GM23338 (cell line): ENCODE measurements around the gene MRM2. TPM values are rescaled to one million over a fixed set of nuclear protein-coding genes. Genes with fewer than 3 reads are reported as not detected.

Source experiments
- ATAC-seq: fragments of 200-7000 bp; cut with Tn5 transposase; 3 replicates; pipeline ENCODE4 v1.9.1; 2020
- DNase-seq: peaks from one replicate; pipeline ENCODE4 v3.0.0-alpha.2; 2015; ENCODE audit warnings: low spot score
- H2AFZ ChIP-seq: fragments of 200-600 bp; sonication (generic); 2 replicates; pipeline ENCODE4 v1.8.0; 2016; ENCODE audit warnings: antibody characterized with exemption, mild to moderate bottlenecking, moderate library complexity
- H3F3A ChIP-seq: fragments of 200-600 bp; sonication (generic); replicated peaks from 2 replicates; pipeline ENCODE4 v1.8.0; 2017; ENCODE audit warnings: antibody characterized with exemption, mixed run types, low read depth
- H3K27ac ChIP-seq: fragments of 200-600 bp; sonication (generic); 2 replicates; pipeline ENCODE4 v1.6.1; 2016; ENCODE audit warnings: low read depth
- H3K27me3 ChIP-seq: fragments of 200-600 bp; sonication (generic); 2 replicates; pipeline ENCODE4 v1.8.0; 2016; ENCODE audit warnings: mild to moderate bottlenecking, mixed run types, moderate library complexity; ENCODE audit not compliant: insufficient read depth
- H3K36me3 ChIP-seq: fragments of 200-600 bp; sonication (generic); 2 replicates; pipeline ENCODE4 v1.8.0; 2016; ENCODE audit warnings: mild to moderate bottlenecking; ENCODE audit not compliant: insufficient read depth
- H3K4me1 ChIP-seq: fragments of 200-600 bp; sonication (generic); 2 replicates; pipeline ENCODE4 v1.8.0; 2016; ENCODE audit warnings: mild to moderate bottlenecking, moderate library complexity; ENCODE audit not compliant: insufficient read depth
- H3K4me2 ChIP-seq: fragments of 200-600 bp; sonication (generic); 2 replicates; pipeline ENCODE4 v1.7.1; 2017; ENCODE audit warnings: mixed run types
- H3K4me3 ChIP-seq: fragments of 200-600 bp; sonication (generic); 2 replicates; pipeline ENCODE4 v1.6.1; 2016; ENCODE audit warnings: mixed run types
- H3K79me2 ChIP-seq: fragments of 200-600 bp; sonication (generic); replicated peaks from 2 replicates; pipeline ENCODE4 v1.8.0; 2017; ENCODE audit warnings: mild to moderate bottlenecking; ENCODE audit not compliant: insufficient read depth
- H3K9me2 ChIP-seq: fragments of 200-600 bp; sonication (generic); 2 replicates; pipeline ENCODE4 v1.8.0; 2017; ENCODE audit not compliant: insufficient read depth
- H4K20me1 ChIP-seq: fragments of 200-600 bp; sonication (generic); replicated peaks from 2 replicates; pipeline ENCODE4 v1.8.0; 2017; ENCODE audit warnings: mild to moderate bottlenecking; ENCODE audit not compliant: insufficient read depth
- H3K27ac Mint-ChIP-seq: 2 replicates; pipeline ENCODE4 v1.8.0; 2020; ENCODE audit warnings: inconsistent platforms, mild to moderate bottlenecking, moderate library complexity, mixed read lengths
- H3K27me3 Mint-ChIP-seq: 3 replicates; pipeline ENCODE4 v1.8.0; 2022; ENCODE audit warnings: low read depth, mild to moderate bottlenecking, moderate library complexity, mixed read lengths, inconsistent platforms; ENCODE audit not compliant: insufficient read depth, poor library complexity
- H3K36me3 Mint-ChIP-seq: 3 replicates; pipeline ENCODE4 v1.8.0; 2021; ENCODE audit warnings: low read depth, mild to moderate bottlenecking, inconsistent platforms, moderate library complexity, mixed read lengths
- H3K4me1 Mint-ChIP-seq: 3 replicates; pipeline ENCODE4 v1.8.0; 2020; ENCODE audit warnings: mild to moderate bottlenecking, inconsistent platforms, mixed read lengths
- H3K4me3 Mint-ChIP-seq: 3 replicates; pipeline ENCODE4 v1.8.0; 2021; ENCODE audit warnings: moderate library complexity, mild to moderate bottlenecking, inconsistent platforms, mixed read lengths
- H3K9me3 Mint-ChIP-seq: 3 replicates; pipeline ENCODE4 v1.8.0; 2020; ENCODE audit warnings: moderate library complexity, mild to moderate bottlenecking, inconsistent platforms, mixed read lengths
- CREB1 ChIP-seq: fragments of 250-450 bp; sonication (Bioruptor Pico); IDR thresholded peaks from 2 replicates; pipeline ENCODE4 v1.5.0; 2020; ENCODE audit warnings: low read depth, mild to moderate bottlenecking, moderate library complexity
- CTCF ChIP-seq, 2 experiments: fragments of 200-600 bp in 1 of 2; sonication (generic) in 1 of 2; conservative IDR thresholded peaks; 2 replicates each; pipeline versions ENCODE4 v1.5.1 to v1.6.1; 2016 to 2017; ENCODE audit warnings: antibody characterized with exemption in 2 of 2, low read depth in 2 of 2, mild to moderate bottlenecking in 2 of 2, moderate library complexity in 1 of 2
- ETS1 ChIP-seq: IDR thresholded peaks from 2 replicates; pipeline ENCODE4 v1.6.1; 2016; ENCODE audit warnings: antibody characterized with exemption
- EZH2 ChIP-seq: fragments of 200-600 bp; sonication (generic); IDR thresholded peaks from one replicate; pipeline ENCODE4 v1.8.0; 2017; ENCODE audit warnings: antibody characterized with exemption, mild to moderate bottlenecking, low read depth; ENCODE audit not compliant: unreplicated experiment
- EZH2phosphoT487 ChIP-seq: fragments of 200-600 bp; sonication (generic); IDR thresholded peaks from one replicate; pipeline ENCODE4 v1.8.1; 2018; ENCODE audit warnings: antibody characterized with exemption; ENCODE audit not compliant: unreplicated experiment
- JUNB ChIP-seq: IDR thresholded peaks from one replicate; pipeline ENCODE4 v1.6.1; 2016; ENCODE audit warnings: antibody characterized with exemption; ENCODE audit not compliant: unreplicated experiment
- NANOG ChIP-seq: IDR thresholded peaks from 2 replicates; pipeline ENCODE4 v1.6.1; 2016; ENCODE audit warnings: antibody characterized with exemption, borderline replicate concordance
- POLR2AphosphoS5 ChIP-seq: IDR thresholded peaks from 2 replicates; pipeline ENCODE4 v1.6.1; 2016; ENCODE audit warnings: antibody characterized with exemption, low read depth
- REST ChIP-seq: IDR thresholded peaks from one replicate; pipeline ENCODE4 v1.6.1; 2018; ENCODE audit warnings: antibody characterized with exemption; ENCODE audit not compliant: unreplicated experiment
- STAT1 ChIP-seq: IDR thresholded peaks from one replicate; pipeline ENCODE4 v1.6.1; 2016; ENCODE audit warnings: antibody characterized with exemption; ENCODE audit not compliant: unreplicated experiment
- ZNF114 ChIP-seq: fragments of 250-450 bp; sonication (Bioruptor Pico); IDR thresholded peaks from 2 replicates; pipeline ENCODE4 v1.5.0; 2020; ENCODE audit warnings: mild to moderate bottlenecking, moderate library complexity
- ZNF331 ChIP-seq: fragments of 250-450 bp; sonication (Bioruptor Pico); IDR thresholded peaks from 2 replicates; pipeline ENCODE4 v1.5.0; 2020; ENCODE audit warnings: low read depth, mild to moderate bottlenecking, moderate library complexity
- ZNF462 ChIP-seq: fragments of 250-450 bp; sonication (Bioruptor Pico); IDR thresholded peaks from 2 replicates; pipeline ENCODE4 v1.5.0; 2020; ENCODE audit warnings: mild to moderate bottlenecking, moderate library complexity
- polyA plus RNA-seq: library from polyadenylated mRNA; unstranded; fragments of >200 nt; fragmentation: Nextera tagmentation; extraction: Ambion mirVana; gene quantifications from 2 replicates; pipeline ENCODE4 v1.2.1, GENCODE V29; 2016
- total RNA-seq: library from RNA; depleted of rRNA; stranded (reverse); fragments of >200 nt; shearing (Covaris generic); gene quantifications from 2 replicates; pipeline ENCODE4 v1.2.3, GENCODE V29; 2014

MRM2 gene
- total and polyA plus RNA-seq, 2 experiments from 2014 or later, result 30.0 to 37.8 TPM

- Histone ChIP-seq H3K27ac (no peak overlapping the region), H3K27me3 (no peaks in the 10 kb centered on the region), H3K9me2 (no peaks in the 10 kb centered on the region), H3K79me2 (no peaks in the 10 kb centered on the region), H3K4me2 (no peak overlapping the region), H3K4me1 (no peaks in the 10 kb centered on the region), H3F3A (no peaks in the 10 kb centered on the region), H2AFZ (no peak overlapping the region), H3K4me3 (no peak overlapping the region), H3K36me3 (no peaks in the 10 kb centered on the region; the same call in 1 of the 2 replicates), H4K20me1 (no peaks in the 10 kb centered on the region; the same call in 1 of the 2 replicates)
- ATAC-seq, result no peak
- Mint-ChIP-seq H3K9me3 (no peaks in the 10 kb centered on the region), H3K4me1 (no peaks in the 10 kb centered on the region; the same call in 2 of the 3 replicates), H3K36me3 (peaks cover 23% of the 10 kb centered on the region), H3K27me3 (peaks cover 14% of the 10 kb centered on the region), H3K27ac (no peak overlapping the region), H3K4me3 (no peak overlapping the region)
- TF ChIP-seq JUNB, result no peak
- no peak for TF ChIP-seq REST
- no peak for TF ChIP-seq NANOG
- no peak for TF ChIP-seq ZNF331
- no peak for TF ChIP-seq ZNF462 (CRISPR knock-in tag)
- no peak for TF ChIP-seq POLR2AphosphoS5
- no peak for TF ChIP-seq ETS1
- no peak for TF ChIP-seq ZNF114 (CRISPR knock-in tag)
- TF ChIP-seq CTCF (conservative IDR thresholded peaks at IDR 0.05; ENCODE audit: low read depth in 2 of 2), result no peak
- TF ChIP-seq EZH2phosphoT487, result no peak
- TF ChIP-seq EZH2, result no peak
- no peak for TF ChIP-seq STAT1
- TF ChIP-seq CREB1, result no peak
- no peak for DNase-seq
Measured at GRCh38 chr7:2251381-2251780, 9.4 kb upstream of the MRM2 start.
